Measurements from ENCODE around the gene WFDC10B.
"Not testable (repeated sequence)": the region's sequence is repeated elsewhere in the genome, so short reads cannot be mapped to it uniquely, and the experiment has no call there.

The WFDC10B gene

DNA sequence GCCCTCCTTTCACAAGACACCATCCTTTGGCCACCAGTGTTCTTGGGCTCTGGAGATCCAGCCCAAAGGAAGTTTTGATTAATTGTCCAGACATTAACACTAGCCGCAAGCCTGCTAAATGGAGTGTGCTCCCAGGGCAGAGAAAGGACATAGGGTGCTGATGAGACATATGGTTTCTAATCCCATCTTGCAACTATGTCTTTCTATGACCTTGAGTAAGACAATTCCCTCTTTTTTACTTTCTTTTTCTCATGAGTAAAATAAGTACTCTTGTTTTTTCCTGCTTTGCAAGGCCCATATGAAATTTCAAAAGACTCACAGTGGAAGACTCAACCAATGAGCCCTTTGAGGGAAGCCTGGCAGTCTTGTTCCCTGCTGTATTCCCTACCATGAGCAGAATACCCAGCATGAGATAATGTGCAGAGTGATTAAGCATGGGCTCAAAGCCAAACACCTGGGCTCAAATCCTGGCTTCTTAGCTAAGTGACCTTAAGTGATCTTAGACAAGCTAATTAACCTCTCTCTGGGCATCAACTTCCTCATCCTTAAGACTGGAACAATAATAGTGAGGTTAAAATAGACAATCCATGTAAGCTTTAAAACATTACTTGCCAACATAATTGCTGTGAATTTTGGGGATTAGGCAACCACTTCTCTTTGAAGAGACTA lies at the start of gene WFDC10B:
WFDC10B (minus strand) TSS at position 51 of the 669 bp plus-strand sequence. CDS start 19,027 bp downstream, outside the sequence.
- no peak for DNase-seq

DNA sequence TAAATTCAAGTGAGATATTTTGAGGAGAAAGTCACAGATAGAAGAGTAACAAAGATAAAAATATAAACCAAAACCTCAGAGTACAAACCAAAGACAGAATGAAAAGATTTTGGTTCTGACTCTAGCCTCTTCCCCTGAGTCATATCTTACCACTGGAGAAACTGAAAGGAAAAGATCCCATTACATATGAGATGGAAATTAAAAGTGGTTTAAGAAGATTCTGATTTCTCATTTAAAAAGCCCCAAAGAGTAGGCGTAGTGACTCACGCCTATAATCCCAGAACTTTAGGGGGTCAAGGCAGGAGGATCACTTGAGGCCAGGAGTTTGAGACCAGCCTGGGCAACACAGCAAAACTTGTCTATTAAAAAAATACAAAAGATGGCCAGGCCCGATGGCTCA lies 47.9 kb upstream of the WFDC10B start:
- DNase-seq = no peak

DNA sequence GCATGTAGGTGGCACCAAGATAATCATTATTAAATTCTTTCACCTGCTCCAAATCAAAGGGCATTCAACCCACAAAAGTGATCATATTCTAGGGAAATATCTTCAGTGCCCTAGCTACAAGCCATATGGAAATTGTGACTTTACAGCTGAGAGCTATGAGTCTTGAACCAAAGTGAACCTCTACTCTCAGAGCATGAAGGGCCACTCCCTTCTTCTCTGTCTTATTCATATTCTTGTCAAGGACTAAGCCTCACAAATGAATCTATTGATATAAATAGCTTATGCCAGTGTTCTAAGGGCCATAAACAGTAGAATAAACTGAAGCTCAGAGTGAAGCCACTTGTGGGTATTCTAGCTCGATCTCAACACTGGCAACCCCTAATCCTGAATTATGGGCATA lies 46.9 kb upstream of the WFDC10B start:
- no peak for DNase-seq

DNA sequence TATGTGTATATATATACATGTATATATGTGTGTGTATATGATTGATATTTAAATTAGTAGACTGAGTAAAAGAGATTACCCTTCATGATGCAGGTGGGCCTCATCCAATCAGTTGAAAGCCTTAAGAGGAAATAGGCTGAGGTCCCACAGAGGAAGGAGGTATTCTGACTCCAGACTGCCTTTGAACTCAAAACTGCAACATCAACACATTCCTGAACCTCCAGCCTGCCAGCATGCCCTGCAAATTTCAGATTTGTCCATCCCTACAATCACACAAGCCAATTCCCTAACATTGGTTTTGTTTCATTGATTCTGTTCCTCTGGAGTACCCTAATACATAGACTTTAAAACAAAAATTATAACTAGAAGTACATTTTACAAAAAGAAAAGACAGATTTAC lies 40.2 kb upstream of the WFDC10B start:
- DNase-seq = no peak

DNA sequence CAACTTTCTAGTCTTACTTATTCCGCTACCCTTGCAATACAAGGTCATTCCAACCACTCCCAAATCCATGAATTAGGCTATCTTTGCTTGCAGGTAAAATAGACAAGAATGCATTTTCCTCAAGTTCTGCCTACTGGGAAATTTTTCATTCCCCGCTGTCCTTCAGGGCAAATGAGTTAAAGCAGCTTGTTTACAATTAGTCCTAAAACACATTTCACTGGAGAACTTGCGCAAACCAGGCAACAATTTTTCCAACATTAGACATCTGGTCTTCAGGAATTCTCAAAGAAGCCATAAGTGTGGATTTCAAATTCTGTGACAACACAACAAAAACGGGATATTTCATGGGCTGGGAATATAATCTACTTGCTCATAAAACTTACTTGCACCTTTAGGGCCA lies 37.8 kb upstream of the WFDC10B start:
- DNase-seq = no peak

DNA sequence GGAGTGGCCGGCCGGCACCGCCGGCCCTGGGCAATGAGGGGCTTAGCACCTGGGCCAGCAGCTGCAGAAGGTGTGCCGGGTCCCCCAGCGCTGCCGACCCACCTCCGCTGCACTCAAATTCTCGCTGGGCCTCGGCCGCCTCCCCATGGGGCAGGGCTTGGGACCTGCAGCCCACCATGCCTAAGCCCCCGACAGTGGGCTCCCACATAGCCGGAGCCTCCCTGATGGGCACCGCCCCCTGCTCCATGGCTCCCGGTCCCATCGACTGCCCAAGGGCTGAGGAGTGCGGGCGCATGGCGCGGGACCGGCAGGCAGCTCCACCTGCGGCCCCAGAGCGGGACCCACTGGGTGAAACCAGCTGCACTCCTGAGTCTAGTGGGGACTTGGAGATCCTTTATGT lies 31.2 kb upstream of the WFDC10B start:
- no peak for DNase-seq

DNA sequence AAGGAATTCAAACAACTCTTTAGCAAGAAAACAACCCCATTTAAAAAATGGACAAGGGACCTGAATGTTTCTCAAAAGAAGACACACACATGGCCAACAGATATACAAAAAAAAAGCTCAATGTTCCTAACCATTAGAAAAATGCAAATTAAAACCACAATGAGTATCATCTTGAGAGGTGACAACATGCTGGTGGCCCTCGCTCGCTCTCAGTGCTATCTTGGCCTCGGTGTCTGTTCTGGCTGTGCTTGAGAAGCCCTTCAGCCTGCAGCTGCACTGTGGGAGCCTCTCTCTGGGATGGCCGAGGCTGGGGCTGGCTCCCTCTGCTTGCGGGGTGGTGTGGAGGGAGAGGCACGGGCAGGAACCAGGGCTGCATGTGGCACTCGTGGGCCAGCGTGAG lies 30.7 kb upstream of the WFDC10B start:
- no peak for DNase-seq

DNA sequence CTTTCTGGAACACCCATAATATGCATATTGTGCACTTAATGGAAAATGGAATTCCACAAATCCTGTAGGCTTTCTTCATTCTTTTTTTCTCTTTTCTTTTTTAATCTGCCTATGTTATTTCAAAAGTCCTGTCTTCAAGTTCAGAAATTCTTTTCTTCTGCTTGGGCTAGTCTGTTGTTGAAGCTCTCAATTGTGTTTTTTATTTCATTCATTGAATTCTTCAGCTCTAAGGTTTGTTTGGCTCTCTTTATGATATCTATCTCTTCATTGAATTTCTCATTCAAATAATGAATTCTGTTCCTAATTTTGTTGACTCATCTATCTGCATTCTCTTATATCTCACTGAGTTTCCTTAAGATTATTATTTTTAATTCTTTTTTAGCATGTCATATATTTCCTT lies 27.4 kb upstream of the WFDC10B start:
- DNase-seq = no peak

DNA sequence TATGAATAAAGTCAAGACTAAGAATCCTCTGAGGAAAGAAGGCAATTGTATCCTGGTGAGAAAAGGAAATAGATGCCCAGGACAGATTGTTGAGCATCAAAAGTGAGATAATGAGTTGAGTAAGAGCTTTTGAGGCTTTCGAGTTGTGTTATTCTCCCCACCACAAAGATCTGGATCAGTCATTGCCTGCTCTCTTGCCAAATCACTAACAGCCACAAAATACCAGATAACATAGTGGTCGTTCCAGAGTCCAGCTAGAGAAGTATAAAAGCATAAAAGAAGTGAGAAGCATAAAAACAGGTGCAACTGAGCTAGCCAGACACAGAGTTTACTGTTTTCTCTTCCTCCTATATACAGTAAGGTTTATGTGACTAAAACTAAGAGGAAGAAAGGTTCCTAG lies 22.2 kb upstream of the WFDC10B start:
- no peak for DNase-seq

DNA sequence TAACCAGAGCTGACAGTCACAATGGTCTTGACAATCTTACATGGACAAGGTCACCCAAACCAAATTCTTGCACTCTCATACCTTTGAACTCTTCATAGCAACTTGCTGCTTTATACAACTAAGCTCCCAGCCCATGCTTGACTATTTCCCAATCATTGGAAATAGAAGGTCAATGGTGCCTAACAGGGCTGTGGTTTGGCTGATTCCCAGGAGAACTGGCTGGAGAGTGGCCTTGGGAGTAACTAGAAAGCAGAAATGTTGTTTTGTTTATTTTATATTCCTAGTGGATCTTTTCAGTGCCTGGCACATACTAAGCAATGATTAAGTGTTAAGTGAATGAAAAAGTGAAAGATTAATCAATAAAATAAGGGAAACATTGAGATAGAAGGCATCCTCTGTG lies 20.3 kb upstream of the WFDC10B start:
- DNase-seq = no peak

DNA sequence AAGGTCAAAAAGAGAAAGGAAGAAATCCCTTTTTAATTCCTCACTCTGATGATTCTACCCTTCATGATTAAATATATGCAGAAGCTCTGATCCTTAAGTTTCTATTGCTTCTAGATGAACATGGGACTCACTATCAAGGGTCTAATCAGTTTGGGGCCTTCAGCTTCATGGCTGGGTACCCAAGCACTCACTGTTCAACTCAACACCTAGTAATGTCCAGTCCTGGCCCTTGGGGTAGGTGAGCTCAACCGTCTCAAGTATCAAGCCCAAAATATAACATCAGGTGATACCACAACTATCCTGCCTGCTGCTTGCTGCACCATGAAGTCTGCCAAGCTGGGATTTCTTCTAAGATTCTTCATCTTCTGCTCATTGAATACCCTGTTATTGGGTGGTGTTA lies 17.2 kb upstream of the WFDC10B start, which contains the start of gene SPINT4:
SPINT4 (plus strand) TSS at position 301 of the 400 bp plus-strand sequence; CDS start at position 322, 21 bp downstream.
- no peak for DNase-seq

DNA sequence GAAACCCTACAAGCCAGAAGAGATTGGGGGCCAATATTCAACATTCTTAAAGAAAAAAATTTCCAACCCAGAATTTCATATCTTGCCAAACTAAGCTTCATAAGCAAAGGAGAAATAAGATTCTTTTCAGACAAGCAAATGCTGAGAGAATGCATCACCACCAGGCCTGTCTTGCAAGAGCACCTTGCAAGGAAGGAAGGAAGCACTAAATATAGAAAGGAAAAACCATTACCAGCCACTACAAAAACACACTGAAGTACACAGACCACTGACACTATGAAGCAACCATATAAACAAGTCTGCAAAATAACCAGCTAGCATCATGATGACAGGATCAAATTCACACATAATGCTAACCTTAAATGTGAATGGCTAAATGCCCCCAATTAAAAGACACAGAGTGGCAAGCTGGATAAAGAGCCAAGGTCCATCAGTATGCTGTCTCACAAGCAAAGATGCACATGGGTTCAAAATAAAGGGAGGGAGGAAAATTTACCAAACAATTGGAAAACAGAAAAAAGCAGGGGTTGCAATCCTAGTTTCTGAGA lies 11.4 kb upstream of the WFDC10B start:
- not testable (repeated sequence) for DNase-seq

DNA sequence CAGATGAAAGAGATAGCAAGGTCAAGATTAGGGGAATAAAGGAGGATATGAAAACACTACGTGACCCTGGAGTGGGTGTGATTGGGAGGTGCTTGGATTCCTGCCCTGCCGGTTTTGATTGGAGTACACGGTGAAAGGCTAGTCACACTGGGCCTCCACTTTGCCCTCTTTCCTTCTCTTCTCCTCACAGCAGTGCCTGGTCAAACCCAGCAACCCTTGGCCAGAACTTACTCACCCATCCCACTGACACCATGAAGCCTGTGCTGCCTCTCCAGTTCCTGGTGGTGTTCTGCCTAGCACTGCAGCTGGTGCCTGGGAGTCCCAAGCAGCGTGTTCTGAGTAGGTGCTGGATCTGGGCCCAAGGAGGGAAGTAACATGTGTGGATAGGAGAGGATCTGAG lies 2.9 kb downstream of the WFDC10B start, which contains the start of gene WFDC13:
WFDC13 (plus strand) TSS at position 166 of the 400 bp plus-strand sequence; CDS start at position 252, 86 bp downstream.
- no peak for DNase-seq

DNA sequence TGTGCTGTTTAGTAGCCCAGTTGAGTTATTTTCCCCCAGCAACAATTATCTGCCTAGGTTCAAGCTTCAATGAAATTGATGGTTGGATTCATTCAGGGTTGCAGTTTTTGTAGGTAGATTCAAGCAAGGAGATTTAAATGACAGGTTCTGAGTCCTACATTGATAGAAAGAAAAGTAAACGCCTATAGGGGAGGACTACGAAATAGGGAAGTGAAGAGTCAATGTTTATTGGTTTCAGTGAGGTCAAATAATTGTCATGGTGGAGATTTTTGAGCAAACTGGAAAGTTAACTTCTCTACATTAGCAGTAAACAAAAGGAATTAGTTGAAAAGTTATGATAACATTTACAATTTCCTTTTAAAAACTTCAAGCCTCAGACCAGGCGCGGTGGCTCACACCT lies 3.7 kb downstream of the WFDC10B start:
- no peak for DNase-seq

DNA sequence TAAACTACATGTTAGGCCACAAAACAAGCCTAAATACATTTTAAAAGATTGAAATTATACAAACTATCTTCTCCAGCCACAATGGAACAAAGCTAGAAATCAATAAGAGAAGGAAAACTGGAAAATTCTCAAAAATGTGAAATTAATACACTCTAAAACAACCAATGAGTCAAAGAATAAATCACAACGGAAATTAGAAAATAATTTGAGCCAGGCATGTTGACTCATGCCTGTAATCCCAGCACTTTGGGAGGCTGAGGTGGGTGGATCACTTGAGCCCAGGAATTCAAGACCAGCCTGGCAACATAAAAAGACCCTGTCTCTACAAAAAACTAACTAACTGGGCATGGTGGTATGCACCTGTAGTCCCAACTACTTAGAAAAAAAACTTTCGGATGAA lies 9.3 kb downstream of the WFDC10B start:
- DNase-seq = no peak

DNA sequence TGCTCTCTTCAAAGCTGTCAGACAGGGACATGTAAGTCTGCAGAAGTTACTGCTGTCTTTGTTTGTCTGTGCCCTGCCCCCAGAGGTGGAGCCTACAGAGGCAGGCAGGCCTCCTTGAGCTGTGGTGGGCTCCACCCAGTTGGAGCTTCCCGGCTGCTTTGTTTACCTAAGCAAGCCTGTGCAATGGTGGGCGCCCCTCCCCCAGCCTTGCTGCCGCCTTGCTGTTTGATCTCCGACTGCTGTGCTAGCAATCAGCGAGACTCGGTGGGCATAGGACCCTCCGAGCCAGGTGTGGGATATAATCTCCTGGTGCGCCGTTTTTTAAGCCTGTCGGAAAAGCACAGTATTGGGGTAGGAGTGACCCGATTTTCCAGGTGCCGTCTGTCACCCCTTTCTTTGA lies 11.5 kb downstream of the WFDC10B start:
- not testable (repeated sequence) for DNase-seq

DNA sequence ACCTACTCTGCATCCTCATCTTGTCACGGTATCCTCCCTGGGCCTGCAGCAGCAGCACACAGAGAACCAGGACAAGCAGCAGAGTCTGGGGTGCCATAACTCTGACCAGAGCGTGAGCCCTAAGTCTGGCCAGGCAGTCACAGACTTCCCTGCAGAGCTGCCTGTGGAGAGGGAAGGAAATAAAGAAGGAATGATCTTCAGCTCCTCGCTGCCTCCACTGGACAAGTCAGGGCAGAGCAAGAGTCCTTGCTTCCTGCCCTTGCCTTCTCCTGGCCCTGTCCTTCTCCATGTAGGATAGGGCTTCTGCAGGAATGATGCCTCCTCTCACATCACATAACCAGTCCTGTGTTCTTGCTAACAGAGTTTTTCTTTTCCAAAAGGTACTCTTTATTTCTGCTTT lies 18.9 kb downstream of the WFDC10B start:
- DNase-seq = peak; percentile 2

DNA sequence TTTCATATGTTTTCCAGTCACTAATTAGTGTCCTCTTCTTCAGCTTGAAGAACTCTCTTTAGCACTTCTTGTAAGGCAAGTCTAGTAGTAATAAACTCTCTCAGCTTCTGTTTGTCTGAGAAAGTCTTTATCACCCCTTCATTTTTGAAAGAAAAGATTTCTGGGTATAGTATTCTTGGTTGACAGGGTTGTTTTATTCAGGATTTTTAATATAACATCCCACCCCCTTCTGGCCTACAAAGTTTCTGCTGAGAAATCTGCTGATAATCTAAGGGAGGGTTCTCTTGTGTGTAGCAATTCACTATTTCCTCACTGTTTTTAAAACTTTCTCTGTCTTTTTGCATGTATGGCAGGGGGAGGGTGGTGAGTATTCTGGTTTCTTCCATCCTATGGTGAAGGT lies 25.2 kb downstream of the WFDC10B start:
- no peak for DNase-seq

DNA sequence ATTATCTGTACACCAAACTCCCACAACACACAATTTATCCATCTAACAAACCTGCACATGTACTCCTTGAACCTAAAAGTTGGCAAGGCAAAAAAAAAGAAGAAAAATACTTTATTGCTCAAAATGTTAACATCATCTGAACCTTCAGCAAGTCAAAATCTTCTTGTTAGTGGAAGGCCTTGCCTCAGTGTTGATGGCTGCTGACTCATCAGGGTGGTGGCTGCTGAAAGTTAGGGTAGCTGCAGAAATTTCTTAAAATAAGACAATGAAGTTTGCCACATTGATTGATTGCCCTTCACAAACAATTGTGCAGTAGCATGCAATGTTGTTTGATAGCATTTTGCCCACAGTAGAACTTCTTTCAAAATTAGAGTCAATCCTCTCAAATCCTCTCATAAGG lies 32.1 kb downstream of the WFDC10B start:
- DNase-seq = no peak

DNA sequence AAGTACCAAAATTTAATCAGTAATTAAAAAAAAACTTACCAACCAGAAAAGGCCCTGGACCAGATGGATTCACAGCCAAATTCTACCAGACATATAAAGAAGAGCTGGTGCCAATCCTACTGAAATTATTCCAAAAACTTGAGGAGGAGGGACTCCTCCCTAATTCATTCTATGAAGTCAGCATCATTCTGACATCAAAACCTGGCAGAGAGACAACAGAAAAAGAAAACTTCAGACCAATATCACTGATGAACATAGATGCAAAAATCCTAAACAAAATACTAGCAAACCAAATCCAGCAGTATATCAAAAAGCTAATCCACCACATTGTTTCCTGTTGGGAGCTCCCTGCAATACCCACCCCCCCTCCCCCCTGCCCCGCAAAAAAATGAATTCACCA lies 34.7 kb downstream of the WFDC10B start, which contains the start of gene WFDC11:
WFDC11 (minus strand) TSS at position 101 of the 400 bp plus-strand sequence. CDS start 19,639 bp downstream, outside the sequence.
- no peak for DNase-seq

DNA sequence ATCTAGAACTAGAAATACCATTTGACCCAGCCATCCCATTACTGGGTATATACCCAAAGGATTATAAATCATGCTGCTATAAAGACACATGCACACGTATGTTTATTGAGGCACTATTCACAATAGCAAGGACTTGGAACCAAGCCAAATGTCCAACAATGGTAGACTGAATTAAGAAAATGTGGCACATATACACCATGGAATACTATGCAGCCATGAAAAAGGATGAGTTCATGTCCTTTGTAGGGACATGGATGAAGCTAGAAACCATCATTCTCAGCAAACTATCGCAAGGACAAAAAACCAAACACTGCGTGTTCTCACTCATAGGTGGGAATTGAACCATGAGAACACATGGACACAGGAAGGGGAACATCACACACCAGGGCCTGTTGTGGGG lies 47.8 kb downstream of the WFDC10B start:
- not testable (repeated sequence) for DNase-seq

DNA sequence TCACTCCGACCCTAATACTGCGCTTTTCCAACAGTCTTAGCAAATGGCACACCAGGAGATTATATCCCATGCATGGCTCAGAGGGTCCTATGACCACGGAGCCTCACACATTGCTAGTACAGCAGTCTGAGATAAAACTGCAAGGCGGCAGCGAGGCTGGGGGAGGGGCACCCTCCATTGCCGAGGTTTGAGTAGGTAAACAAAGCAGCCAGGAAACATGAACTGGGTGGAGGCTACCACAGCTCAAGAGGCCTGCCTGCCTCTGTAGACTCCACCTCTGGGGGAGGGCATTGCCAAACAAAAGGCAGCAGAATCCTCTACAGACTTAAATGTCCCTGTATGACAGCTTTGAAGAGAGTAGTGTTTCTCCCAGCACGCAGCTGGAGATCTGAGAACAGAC lies 53.1 kb downstream of the WFDC10B start:
- DNase-seq = not testable (repeated sequence)

DNA sequence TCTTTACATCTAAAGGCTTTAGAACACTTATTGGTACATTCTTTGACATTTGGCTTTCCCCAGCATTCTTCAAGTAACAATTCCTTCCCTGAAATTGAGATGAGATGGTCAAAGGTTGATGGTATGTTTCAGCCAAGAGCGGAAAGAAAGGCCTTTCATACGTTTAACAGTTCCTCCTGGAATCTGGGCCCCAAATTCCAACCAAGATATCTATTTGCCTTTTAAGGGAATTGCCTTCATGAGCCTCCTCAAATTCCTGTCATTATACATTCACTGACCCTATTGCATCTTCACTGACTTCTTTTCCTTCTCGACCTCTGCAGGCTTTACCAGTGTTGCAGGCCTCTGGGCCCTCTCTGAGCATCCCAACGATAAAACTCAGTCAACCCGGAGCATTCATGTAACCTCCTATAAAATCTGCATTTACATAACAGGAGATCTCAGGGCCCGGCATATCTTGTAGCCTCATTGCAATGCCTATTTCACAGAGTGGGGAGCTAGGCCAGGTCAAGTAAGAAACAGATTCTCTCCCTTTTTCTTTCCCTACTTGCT lies 55.4 kb downstream of the WFDC10B start:
- no peak for DNase-seq

DNA sequence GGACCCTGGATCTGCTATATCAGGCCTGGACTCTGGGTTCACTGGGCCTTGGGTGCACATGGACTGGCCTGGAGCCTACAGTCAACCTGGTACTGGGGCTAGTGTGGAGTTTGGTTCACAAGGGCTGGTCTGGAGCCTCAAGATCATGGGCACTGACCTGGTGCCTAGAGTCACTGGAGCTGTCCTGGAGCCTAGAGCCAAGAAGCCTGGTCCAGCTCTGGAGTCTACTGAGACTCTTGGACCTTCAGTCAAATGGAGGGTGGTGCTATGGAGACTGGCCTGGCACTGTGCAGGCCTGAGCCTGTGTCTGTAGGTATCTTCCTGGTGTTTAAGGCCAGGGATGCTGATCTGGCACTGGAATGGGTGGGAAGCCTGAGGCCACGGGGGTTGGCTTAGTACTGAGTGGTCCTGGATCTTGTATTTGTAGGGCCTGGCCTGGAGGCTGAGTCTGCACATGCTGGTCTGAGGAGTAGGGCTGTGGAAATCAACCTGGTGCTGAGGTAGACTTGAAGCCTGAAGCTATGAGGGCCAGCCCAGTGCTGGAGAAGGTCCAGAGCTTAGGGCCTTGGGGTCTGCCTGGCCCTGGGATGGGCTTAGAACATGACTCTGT lies 57.3 kb downstream of the WFDC10B start:
- DNase-seq = no peak

Data from retina (tissue), 1 donor.